Epithelial cell of esophagus (primary cell): ENCODE results near the gene RPTOR.

Source experiments
- DNase-seq: peaks from one replicate; pipeline ENCODE4 v3.0.0; 2010; ENCODE audit warnings: low read depth
- H3K4me3 ChIP-seq: 2 replicates; pipeline ENCODE4 v1.5.1; 2011; ENCODE audit warnings: mild to moderate bottlenecking, low read length, control low read depth
- CTCF ChIP-seq: IDR thresholded peaks from 2 replicates; pipeline ENCODE4 v1.5.1; 2011; ENCODE audit warnings: low read depth, mild to moderate bottlenecking, low read length, control low read depth, inconsistent platforms; ENCODE audit not compliant: insufficient read depth; ENCODE audit errors: missing control alignments

RPTOR gene

GRCh38 chr17:80520810-80521455, 23.7 kb upstream of the RPTOR start:
- no peak overlapping the region for H3K4me3 ChIP-seq
- no peak for TF ChIP-seq CTCF
- DNase-seq = no peak

GRCh38 chr17:80523054-80523744, 21.4 kb upstream of the RPTOR start:
- DNase-seq = no peak
- H3K4me3 ChIP-seq = no peak overlapping the region
- no peak for TF ChIP-seq CTCF

GRCh38 chr17:80523956-80524712, 20.5 kb upstream of the RPTOR start:
- DNase-seq = no peak
- TF ChIP-seq CTCF = no peak
- no peak overlapping the region for H3K4me3 ChIP-seq

GRCh38 chr17:80526116-80526910, 18.3 kb upstream of the RPTOR start:
- no peak for DNase-seq
- no peak for TF ChIP-seq CTCF
- no peak overlapping the region for H3K4me3 ChIP-seq

- no peak overlapping the region for H3K4me3 ChIP-seq
- no peak for TF ChIP-seq CTCF
- DNase-seq = peak; percentile 76
These were observed 17.5 kb upstream of the RPTOR start for GRCh38 chr17:80527016-80527645.

GRCh38 chr17:80528536-80528935, 16.1 kb upstream of the RPTOR start:
- no peak for DNase-seq
- no peak overlapping the region for H3K4me3 ChIP-seq
- TF ChIP-seq CTCF = no peak
